Measurements from ENCODE around the gene EPO.
"Not testable (repeated sequence)": the region's sequence is repeated elsewhere in the genome, so short reads cannot be mapped to it uniquely, and the experiment has no call there.

Gene EPO

GRCh38 chr7:100705753-100706671 is 14.3 kb upstream of the EPO start, which contains the start of gene POP7:
Gene POP7, plus strand, starts transcription at chr7:100706121. Its CDS starts 710 bp downstream, at chr7:100706831.
- no peaks in the 10 kb centered on the region for H3K9me3 ChIP-seq (ENCODE audit: control insufficient read depth, low read length)
- H3K36me3 ChIP-seq (ENCODE audit: control insufficient read depth, insufficient read depth, low read length): peaks cover 22% of the 10 kb centered on the region
- H3K4me1 ChIP-seq (ENCODE audit: control insufficient read depth, insufficient read depth, low read length, poor library complexity, severe bottlenecking): peaks cover 10% of the 10 kb centered on the region
- 0 to 1% methylated on average over 68 to 70 of the region's 86 CpGs for WGBS, 2 experiments (ENCODE audit: insufficient coverage in 2 of 2)
- peak within 1 kb of the TSS; percentile 97 for H3K4me3 ChIP-seq (ENCODE audit: extremely low read depth, insufficient read depth, low read length, poor library complexity, severe bottlenecking)
- peak within 1 kb of the TSS; percentile 95 for H3K27ac ChIP-seq (ENCODE audit: low read depth, low read length, severe bottlenecking)

- 27 to 33% methylated on average over 32 of the region's 34 CpGs for WGBS, 2 experiments (ENCODE audit: insufficient coverage in 2 of 2)
- Histone ChIP-seq H3K27ac (ENCODE audit: low read depth, low read length, severe bottlenecking) (no peak overlapping the region), H3K9me3 (ENCODE audit: control insufficient read depth, low read length) (no peaks in the 10 kb centered on the region)
Measured at GRCh38 chr7:100706672-100707311, 13.5 kb upstream of the EPO start.

GRCh38 chr7:100708395-100708794 is 11.9 kb upstream of the EPO start:
- Histone ChIP-seq H3K36me3 (ENCODE audit: control insufficient read depth, insufficient read depth, low read length) (peaks cover 22% of the 10 kb centered on the region), H3K4me1 (ENCODE audit: control insufficient read depth, insufficient read depth, low read length, poor library complexity, severe bottlenecking) (peaks cover 10% of the 10 kb centered on the region), H3K4me3 (ENCODE audit: extremely low read depth, insufficient read depth, low read length, poor library complexity, severe bottlenecking) (no peak overlapping the region), H3K9me3 (ENCODE audit: control insufficient read depth, low read length) (no peaks in the 10 kb centered on the region), H3K27ac (ENCODE audit: low read depth, low read length, severe bottlenecking) (no peak overlapping the region)
- WGBS, 2 experiments (ENCODE audit: insufficient coverage in 2 of 2): 88% methylated on average over 2 to 3 of the region's 6 CpGs

More at GRCh38 chr7:100706672-100707311, 13.5 kb upstream of the EPO start:
- peaks cover 10% of the 10 kb centered on the region for H3K4me1 ChIP-seq (ENCODE audit: control insufficient read depth, insufficient read depth, low read length, poor library complexity, severe bottlenecking)
- peaks cover 22% of the 10 kb centered on the region for H3K36me3 ChIP-seq (ENCODE audit: control insufficient read depth, insufficient read depth, low read length)
- H3K4me3 ChIP-seq (ENCODE audit: extremely low read depth, insufficient read depth, low read length, poor library complexity, severe bottlenecking): peak overlapping the region; percentile 97

- 94 to 96% methylated on average over 4 of the region's 4 CpGs for WGBS, 2 experiments (ENCODE audit: insufficient coverage in 2 of 2)
- H3K36me3 ChIP-seq (ENCODE audit: control insufficient read depth, insufficient read depth, low read length): peaks cover 22% of the 10 kb centered on the region
- no peak overlapping the region for H3K4me3 ChIP-seq (ENCODE audit: extremely low read depth, insufficient read depth, low read length, poor library complexity, severe bottlenecking)
- no peak overlapping the region for H3K27ac ChIP-seq (ENCODE audit: low read depth, low read length, severe bottlenecking)
- no peaks in the 10 kb centered on the region for H3K9me3 ChIP-seq (ENCODE audit: control insufficient read depth, low read length)
- H3K4me1 ChIP-seq (ENCODE audit: control insufficient read depth, insufficient read depth, low read length, poor library complexity, severe bottlenecking): peaks cover 6% of the 10 kb centered on the region
Measured at GRCh38 chr7:100710452-100710851, 9.8 kb upstream of the EPO start.

- H3K27ac ChIP-seq (ENCODE audit: low read depth, low read length, severe bottlenecking): no peak overlapping the region
- 93 to 96% methylated on average over 9 to 11 of the region's 11 CpGs for WGBS, 2 experiments (ENCODE audit: insufficient coverage in 2 of 2)
- peaks cover 22% of the 10 kb centered on the region for H3K36me3 ChIP-seq (ENCODE audit: control insufficient read depth, insufficient read depth, low read length)
- peaks cover 6% of the 10 kb centered on the region for H3K4me1 ChIP-seq (ENCODE audit: control insufficient read depth, insufficient read depth, low read length, poor library complexity, severe bottlenecking)
- no peak overlapping the region for H3K4me3 ChIP-seq (ENCODE audit: extremely low read depth, insufficient read depth, low read length, poor library complexity, severe bottlenecking)
- no peaks in the 10 kb centered on the region for H3K9me3 ChIP-seq (ENCODE audit: control insufficient read depth, low read length)
Measured at GRCh38 chr7:100711369-100711768, 8.9 kb upstream of the EPO start.

GRCh38 chr7:100714725-100715124 is 5.5 kb upstream of the EPO start:
- 91 to 93% methylated on average over 8 of the region's 8 CpGs for WGBS, 2 experiments (ENCODE audit: insufficient coverage in 2 of 2)
- no peaks in the 10 kb centered on the region for H3K4me1 ChIP-seq (ENCODE audit: control insufficient read depth, insufficient read depth, low read length, poor library complexity, severe bottlenecking)
- H3K36me3 ChIP-seq (ENCODE audit: control insufficient read depth, insufficient read depth, low read length): no peaks in the 10 kb centered on the region
- no peak overlapping the region for H3K27ac ChIP-seq (ENCODE audit: low read depth, low read length, severe bottlenecking)
- peaks cover 15% of the 10 kb centered on the region for H3K9me3 ChIP-seq (ENCODE audit: control insufficient read depth, low read length)
- no peak overlapping the region for H3K4me3 ChIP-seq (ENCODE audit: extremely low read depth, insufficient read depth, low read length, poor library complexity, severe bottlenecking)

- not testable (repeated sequence) for H3K4me1 ChIP-seq (ENCODE audit: control insufficient read depth, insufficient read depth, low read length, poor library complexity, severe bottlenecking); H3K4me3 ChIP-seq (ENCODE audit: extremely low read depth, insufficient read depth, low read length, poor library complexity, severe bottlenecking); H3K27ac ChIP-seq (ENCODE audit: low read depth, low read length, severe bottlenecking); H3K36me3 ChIP-seq (ENCODE audit: control insufficient read depth, insufficient read depth, low read length)
- 89 to 94% methylated on average over 2 of the region's 2 CpGs for WGBS, 2 experiments (ENCODE audit: insufficient coverage in 2 of 2)
- peaks cover 15% of the 10 kb centered on the region for H3K9me3 ChIP-seq (ENCODE audit: control insufficient read depth, low read length)
Measured at GRCh38 chr7:100717073-100717472, 3.2 kb upstream of the EPO start.

GRCh38 chr7:100719523-100720278 is 567 bp upstream of the EPO start:
- Histone ChIP-seq H3K9me3 (ENCODE audit: control insufficient read depth, low read length) (peaks cover 15% of the 10 kb centered on the region), H3K4me3 (ENCODE audit: extremely low read depth, insufficient read depth, low read length, poor library complexity, severe bottlenecking) (no peak overlapping the region), H3K36me3 (ENCODE audit: control insufficient read depth, insufficient read depth, low read length) (no peaks in the 10 kb centered on the region), H3K27ac (ENCODE audit: low read depth, low read length, severe bottlenecking) (no peak overlapping the region), H3K4me1 (ENCODE audit: control insufficient read depth, insufficient read depth, low read length, poor library complexity, severe bottlenecking) (peaks cover 8% of the 10 kb centered on the region)
- WGBS, 2 experiments (ENCODE audit: insufficient coverage in 2 of 2): 75 to 76% methylated on average over 4 to 6 of the region's 8 CpGs

GRCh38 chr7:100720671-100721504 is 620 bp downstream of the EPO start:
- WGBS, 2 experiments (ENCODE audit: insufficient coverage in 2 of 2): 7 to 9% methylated on average over 13 to 37 of the region's 56 CpGs
- H3K4me3 ChIP-seq (ENCODE audit: extremely low read depth, insufficient read depth, low read length, poor library complexity, severe bottlenecking): peak overlapping the region; percentile 27

GRCh38 chr7:100721505-100721812 is 1.2 kb downstream of the EPO start:
- WGBS, 2 experiments (ENCODE audit: insufficient coverage in 2 of 2): 78% methylated on average over 1 to 2 of the region's 8 CpGs
- Histone ChIP-seq H3K36me3 (ENCODE audit: control insufficient read depth, insufficient read depth, low read length) (no peaks in the 10 kb centered on the region), H3K27ac (ENCODE audit: low read depth, low read length, severe bottlenecking) (no peak overlapping the region), H3K4me1 (ENCODE audit: control insufficient read depth, insufficient read depth, low read length, poor library complexity, severe bottlenecking) (peaks cover 13% of the 10 kb centered on the region), H3K4me3 (ENCODE audit: extremely low read depth, insufficient read depth, low read length, poor library complexity, severe bottlenecking) (no peak overlapping the region), H3K9me3 (ENCODE audit: control insufficient read depth, low read length) (peaks cover 15% of the 10 kb centered on the region)

More at GRCh38 chr7:100720671-100721504, 620 bp downstream of the EPO start:
- no peaks in the 10 kb centered on the region for H3K36me3 ChIP-seq (ENCODE audit: control insufficient read depth, insufficient read depth, low read length)
- H3K9me3 ChIP-seq (ENCODE audit: control insufficient read depth, low read length): peaks cover 15% of the 10 kb centered on the region
- H3K4me1 ChIP-seq (ENCODE audit: control insufficient read depth, insufficient read depth, low read length, poor library complexity, severe bottlenecking): peaks cover 13% of the 10 kb centered on the region
- no peak overlapping the region for H3K27ac ChIP-seq (ENCODE audit: low read depth, low read length, severe bottlenecking)
